NCI-H1105 (cell line): ENCODE measurements around the gene CHD9NB.
A peak's percentile ranks its signal among the peaks of the same experiment; 100 is the strongest.

ENCODE experiments used
- DNase-seq: peaks from one replicate; lab custom pipeline; 2025; lab: John Stamatoyannopoulos, UW

The CHD9NB gene

DNA sequence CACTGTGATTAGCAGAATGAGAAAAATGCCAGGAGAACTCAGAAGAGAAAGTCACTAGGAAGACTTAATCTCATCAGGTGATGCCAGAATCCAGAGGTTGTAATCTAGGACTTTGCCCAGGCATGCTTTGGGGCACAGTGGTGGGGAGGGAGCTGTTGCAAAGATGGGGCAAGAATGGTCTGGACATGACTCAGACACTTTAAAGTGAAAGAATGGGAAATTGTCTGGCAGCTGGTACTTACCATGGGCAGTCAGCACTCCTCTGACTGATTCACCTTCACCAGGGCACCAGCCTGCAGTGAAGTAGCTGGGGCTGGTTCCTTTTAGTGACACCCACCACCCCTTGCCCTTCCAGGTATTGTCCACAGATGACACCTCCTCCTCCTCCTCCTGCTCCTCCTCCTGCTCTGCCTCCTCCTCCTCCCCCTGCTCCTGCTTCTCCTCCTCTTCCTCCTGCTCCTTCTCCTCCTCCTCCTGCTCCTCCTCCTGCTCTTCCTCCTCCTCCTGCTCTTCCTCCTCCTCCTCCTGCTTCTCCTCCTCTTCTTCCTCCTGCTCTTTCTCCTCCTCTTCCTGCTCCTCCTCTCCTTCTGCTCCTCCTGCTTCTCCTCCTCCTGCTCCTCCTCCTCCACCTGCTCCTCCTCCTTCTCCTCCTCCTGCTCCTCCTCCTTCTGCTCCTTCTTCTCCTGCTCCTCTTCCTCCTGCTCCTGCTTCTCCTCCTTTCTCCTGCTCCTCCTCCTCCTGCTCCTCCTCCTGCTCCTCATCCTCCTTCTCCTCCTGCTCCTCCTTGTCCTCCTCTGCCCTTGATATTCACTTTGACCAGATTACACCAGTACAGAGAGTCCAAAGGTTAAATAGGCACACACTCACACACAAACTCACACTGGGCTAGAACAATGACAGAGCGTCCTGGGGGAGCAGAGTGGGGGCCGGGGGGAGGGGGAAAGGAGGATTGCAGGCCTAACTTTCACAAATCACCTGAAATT, at the start of gene CHD9NB:
Gene CHD9NB (minus strand): TSS at position 379 of the 983 bp plus-strand sequence. CDS start 8,739 bp downstream, outside the sequence.
- peak; percentile 11 for DNase-seq

DNA sequence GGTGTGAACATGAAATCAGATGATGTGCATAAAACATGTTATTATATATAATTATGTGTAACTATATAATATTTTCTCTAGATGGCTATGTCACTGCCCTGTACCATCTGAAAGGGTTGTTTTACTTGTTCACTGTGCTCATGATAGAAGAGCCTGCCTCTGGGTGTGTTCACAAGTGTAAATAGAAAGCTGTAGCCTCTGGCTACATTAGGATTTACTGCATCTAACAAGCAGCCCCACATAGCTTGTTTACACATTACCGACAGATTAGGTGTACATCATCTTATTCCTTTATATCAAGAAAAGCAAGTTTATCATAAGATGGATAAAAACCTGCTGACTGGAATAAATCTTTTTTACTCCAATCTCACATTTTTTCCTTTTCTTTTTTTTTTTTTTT, 48.2 kb upstream of the CHD9NB start:
- DNase-seq, result no peak

DNA sequence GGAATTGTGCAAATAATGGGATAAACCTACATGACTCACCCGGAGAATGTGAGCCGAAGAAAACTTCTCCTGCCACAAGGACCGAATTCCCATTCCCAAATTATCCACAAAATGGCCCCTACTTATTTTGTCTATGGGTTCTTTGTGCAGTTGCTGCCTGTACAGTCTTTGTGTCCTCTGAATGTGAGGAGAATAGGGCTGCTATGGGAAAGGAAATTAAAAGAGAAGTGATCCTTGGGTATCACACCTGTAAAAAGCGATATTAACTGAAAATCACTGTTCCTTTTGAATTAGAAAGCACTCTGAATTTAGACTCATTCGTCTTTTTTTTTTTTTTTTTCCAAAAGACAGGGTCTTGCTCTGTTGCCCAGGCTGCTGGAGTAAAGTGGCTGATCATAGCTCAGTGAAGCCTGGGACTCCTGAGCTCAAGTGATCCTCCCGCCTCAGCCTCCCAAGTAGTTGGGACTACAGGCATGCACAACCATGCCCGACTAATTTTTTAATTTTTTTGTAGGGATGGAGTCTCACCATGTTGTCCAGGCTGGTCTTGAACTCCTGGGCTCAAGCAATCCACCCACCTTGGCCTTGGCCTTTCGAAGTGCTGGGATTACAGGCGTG, 47.5 kb upstream of the CHD9NB start:
- no peak for DNase-seq

DNA sequence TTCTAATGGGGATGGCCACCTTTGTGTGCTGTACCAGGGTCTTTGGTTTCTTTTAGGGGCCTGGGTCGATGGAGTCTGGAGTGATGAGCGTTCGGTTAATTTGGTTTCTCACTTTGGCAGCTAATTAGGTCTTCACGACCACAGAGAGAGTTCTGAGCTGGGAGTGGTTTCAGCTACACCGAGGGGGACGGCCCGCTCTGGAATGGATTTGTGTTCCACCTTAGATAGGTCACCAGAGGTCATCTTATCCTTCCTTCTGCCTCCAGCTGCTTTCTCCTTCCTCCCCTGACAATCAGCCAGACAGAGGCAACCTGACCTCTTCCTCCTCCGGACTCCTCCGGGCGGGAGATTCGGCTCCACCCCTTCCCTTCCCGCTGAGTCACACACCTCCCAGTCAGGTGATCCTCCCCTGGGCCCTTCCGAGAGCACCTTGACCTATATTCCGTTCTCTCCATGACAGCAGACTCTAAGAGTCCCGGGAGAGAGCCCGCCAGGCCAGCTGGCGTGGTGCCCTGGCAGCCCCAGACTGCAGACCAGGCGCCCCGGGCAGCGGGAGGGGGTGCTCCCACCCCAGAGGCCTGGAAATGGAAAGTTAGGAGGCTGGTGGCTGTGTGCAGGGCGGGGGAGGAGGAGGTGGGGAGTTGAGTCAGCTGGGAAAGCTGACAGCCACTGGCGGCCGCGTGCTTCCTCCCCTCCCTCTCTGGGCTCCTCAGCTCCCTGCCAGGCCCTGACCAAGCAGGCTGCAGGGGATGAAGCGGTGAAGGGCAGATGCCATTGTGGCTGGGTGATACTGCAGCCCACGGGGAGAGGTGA, 46.8 kb upstream of the CHD9NB start:
- DNase-seq, result peak; percentile 99

DNA sequence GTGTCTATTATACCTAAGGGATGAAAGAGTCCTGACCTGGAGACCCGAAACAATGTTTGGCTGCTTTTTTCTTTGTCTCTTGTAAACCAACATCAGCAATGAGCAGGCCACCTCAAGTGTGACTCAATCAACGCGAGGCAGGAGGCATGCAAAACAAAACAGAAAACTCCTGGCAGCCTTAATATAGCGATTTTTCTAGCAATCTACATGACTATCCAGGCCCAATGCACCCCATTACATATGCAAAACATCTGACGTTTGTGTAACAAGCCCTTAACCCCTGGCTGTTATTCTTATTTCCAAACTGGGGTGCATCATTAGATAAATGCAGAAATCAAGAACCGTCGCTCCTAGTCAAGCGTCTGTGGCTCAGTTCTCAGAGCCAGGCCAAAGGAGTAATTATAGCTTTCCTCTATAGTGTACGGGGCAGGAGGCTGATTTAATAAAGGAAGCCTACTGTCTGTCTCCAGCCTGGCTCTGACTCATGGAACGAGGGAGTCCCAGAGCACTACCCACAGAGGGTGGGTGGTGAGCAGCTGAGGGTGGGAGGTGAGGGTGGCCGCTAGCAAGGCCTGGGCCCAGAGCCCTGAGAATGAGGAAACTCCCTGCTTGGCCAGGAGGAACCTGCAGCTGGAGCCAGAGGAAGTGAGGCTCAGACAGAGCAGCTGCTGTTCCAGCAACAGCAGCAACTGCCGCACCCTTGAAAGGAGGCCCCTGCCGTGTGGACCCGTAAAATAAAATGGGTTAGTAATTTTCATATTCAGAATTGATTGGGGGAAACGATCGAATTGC, 46.0 kb upstream of the CHD9NB start:
- peak; percentile 76 for DNase-seq

DNA sequence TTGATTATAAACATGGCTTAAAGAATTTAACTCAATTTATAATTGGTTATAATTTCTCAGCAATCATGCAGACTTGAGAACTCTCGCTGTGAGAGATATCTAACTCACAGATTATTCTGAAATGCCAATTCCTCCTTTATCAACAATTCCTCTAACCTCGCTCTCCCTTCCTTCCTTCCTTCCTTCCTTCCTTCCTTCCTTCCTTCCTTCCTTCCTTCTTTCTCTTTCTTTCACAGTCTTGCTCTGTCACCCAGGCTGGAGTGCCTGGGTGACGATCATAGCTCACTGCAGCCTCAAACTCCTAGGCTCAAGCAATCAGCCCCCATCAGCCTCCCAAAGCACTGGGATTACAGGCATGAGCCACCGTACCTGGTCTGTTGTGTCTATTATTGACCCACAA, 44.5 kb upstream of the CHD9NB start:
- no peak for DNase-seq

DNA sequence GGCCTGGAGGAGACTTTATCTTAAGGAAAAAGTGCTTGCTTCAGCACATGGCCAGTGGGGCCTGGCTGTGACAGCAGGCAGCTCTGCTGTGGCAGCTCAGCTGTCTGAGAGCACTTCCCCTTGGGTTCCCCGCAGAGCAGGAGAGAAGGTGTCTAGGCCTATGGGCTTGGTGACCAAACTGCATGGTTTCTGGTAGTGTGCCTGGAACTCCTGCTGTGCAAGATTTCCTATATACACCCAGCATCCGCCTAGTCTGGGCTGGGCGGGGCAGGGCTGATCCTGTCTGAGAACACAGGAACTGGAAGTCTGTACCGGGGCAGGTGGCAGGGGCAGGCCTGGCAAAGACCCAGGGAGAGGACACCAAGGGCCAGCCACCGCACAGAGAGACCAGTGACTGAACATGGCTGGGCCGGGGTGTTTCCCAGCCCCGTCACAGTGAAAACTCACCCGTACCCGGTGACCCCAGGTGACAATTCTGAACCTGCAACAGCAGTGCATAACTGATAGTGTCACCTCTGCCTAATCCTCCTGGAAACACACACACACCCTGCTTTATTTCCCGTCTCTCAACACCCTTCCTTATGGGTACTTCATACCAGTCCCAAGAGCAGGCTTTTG, 41.4 kb upstream of the CHD9NB start:
- DNase-seq, result no peak

DNA sequence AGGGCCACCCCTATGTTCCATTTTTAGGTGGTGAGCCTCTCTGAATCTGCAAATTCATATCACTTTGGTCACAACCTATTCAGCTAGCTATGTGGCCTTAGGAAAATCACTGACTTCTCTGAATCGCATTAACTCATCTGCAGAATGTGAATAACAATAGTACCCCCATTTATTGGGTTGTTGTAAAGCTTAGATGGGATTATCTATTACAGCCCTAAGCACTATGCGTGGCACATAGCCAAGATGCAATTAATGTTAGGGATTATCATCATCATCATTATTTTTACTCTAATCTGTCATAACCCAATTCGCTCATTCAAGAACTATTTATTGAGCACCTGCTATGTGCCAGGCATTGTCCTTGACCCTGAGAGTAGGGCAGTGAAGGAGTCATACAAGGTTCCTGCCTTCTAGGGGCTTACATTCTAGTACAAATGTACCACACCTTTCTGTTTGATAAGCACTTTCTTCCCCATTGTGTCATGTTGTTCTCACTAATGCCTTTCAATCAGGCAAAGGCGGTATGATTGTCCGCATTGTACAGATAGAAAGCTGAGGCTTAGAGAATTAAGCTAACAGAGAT, 40.6 kb upstream of the CHD9NB start:
- DNase-seq, result no peak

DNA sequence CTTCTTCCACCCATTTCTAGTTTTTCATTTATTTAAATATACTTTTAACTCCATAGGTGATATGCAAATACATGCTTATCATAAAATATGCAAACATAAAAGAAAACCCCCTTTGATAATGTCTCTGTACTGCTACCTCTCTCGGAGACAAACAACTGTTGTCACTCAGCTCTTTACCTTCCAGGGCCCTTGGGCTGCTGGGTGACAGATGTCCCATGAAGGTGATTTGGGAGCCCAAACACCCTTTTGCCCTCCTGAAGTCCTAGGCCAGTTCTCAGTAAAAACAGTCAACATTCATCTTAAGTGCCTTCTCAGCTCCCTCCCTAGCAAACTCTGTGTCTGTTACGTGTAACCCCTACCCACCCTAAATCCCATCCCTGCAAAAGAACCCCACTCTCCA, 39.6 kb upstream of the CHD9NB start:
- DNase-seq, result no peak

DNA sequence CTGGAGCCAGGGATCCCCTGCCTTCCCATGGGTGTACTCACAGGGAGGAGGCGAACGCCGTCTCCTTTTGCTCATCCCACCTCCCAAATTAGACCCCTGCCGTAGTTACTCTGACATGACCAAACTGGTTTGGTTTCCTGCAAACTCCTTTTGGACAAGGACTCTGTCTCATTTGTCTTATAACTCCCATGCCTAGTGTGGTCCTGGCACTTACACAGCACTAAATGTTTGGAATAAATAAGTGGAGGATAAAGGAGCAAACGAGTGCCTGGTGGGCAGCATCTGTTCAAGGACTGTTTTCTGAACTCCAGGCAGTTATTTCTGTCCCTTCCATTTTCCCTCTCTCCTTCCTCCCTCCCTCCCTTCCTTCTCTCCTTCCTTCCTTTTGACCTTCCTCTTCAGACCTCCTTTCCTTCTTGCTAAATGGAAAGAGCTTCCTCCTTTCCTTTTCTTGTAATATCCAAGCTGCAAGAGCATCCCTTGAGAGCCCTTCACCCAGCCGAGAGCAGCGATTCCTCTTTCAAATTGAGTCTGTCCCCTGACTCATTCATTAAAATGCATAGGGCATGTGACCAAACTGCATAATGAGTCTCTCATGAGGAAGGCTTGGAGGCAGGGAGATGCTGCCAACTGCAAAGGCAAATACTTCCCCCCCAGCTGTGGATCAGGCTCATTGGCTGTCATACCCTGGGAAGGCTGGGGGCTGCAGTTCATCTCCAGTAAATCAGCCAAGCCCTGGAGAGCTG, 38.9 kb upstream of the CHD9NB start:
- peak; percentile 91 for DNase-seq

DNA sequence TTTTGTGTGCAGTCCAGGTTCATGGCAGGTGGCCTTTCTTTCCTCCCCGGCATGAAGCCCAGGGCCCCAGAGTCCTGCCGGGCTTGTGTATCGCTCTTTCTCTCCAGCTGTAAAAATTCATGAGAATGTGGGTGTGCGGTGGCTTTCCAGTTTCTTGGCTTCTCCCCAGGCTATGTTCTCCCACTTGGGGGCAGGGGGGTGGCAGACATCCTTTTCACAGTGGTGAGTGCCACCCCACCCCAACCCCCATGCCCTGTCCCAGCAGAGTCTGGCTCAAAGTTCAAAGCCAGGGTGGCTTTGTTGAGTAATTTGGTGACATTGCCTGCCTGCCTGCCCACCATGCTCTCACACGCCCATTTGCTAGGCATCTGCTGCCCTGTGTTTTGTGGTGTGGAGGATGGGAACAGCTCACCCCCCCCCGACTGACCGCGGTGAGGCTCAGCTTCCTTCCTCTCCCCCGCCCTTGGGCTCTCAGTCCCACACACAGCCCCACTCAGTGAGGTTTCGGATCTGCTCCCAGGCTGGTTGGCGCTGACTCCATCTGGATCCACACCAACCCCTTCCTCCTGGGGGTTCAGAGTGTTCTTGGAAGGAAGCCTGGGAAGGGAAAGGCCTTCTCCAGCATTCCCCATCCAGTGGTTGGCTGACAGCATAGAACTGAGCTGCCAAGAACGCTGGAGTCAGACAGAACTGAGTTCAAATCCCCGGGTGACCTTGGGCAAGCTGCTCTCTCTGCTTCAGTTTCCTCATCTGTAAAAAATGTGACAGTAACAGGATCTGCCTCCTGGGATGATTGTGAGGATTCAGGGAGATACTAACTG, 38.1 kb upstream of the CHD9NB start:
- DNase-seq, result no peak

DNA sequence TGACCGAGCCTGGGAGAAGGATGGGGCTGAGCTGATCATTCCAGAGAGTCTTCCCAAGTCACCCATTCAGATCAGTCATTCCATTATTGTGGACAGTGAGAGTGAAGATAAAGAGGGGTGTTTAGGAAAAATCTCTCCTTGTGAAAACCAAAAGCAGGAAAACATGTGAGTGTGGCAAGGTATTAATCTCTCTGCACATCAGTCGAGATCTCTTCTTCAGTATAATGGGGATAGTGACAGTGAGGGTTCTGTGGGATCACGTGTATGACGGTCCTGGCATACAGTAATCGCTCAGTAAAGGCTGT, 37.5 kb upstream of the CHD9NB start:
- no peak for DNase-seq

DNA sequence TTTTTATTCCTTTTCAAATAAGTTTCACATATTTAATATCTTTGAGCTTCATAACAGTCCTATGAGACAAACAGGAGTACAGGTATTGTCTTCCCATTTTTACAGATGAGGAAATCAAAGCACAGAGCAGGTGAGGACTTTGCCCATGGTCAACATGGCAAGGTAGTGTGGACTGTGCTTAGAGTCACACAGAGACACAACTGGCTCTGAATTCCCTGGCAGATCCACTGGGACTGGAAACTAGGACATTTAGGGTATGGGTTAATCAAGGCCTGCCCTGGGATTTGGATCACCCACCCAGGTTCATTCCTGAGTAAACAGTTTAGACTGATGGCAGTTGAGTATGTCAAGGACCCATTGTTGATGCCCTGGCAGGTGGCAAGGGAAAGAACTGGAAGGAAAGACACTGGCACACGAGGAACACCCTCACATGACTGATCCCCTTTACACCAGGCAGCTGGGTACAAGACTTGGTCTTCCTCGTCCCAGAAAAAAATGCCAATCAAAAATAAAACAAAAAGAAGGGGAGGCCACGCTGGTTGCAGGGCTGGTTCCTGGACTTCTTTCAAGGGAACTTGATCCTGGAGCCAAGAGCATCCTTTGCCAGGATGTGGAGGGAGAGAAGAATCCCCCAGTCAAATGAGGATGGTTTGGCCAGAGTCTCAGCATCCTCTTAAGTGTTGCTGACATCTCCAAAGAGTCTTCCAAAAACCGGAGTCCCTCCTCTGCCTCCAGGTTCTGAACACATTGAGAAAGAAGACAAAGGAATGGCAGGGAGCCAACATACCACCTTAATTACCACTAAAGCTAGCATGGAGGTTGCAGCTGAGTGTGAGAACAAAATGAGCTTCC, 37.0 kb upstream of the CHD9NB start:
- peak; percentile 73 for DNase-seq

DNA sequence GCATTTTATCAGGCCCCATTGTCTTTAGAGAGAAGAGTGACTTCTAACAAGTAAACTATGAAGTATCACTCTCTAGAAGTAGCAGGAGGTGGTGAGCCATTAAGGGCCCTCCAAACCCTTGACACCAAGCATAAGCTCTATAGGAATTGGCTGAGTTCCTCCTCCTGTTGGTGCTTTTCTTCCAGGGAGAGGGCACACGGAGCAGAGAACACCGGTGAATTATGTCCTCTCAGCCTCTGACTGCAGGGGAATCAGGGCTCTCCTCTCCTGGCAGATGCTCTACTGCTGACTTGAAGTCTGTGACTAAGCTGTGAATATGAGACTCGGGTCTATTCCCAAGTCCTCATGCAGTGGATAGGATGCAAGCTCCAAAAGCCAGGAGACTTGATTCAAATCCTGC, 34.4 kb upstream of the CHD9NB start:
- DNase-seq, result no peak

DNA sequence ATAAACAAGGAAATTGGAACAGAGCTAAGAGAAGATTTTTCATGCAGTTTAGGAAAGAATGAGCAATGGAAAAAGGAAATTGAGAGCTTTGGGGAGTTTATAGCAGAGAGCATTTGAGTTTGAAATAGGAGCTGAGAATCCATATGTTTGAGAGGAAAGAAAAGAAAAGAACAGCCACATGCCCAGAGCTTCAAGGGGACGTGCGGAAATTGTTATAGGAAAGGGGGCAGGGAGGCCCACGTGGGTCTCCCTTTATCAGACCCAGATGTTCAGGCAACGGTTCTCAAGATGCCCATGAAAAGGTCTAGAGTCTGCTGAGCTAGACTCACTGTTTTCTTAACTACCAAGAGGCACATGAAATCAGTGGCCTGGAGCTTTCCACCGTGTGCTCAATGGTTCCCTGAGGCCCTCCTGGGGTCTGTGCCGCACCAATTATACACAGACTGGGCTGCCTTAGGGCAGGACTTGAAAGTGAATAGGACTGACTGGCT, 33.3 kb upstream of the CHD9NB start:
- DNase-seq, result no peak

DNA sequence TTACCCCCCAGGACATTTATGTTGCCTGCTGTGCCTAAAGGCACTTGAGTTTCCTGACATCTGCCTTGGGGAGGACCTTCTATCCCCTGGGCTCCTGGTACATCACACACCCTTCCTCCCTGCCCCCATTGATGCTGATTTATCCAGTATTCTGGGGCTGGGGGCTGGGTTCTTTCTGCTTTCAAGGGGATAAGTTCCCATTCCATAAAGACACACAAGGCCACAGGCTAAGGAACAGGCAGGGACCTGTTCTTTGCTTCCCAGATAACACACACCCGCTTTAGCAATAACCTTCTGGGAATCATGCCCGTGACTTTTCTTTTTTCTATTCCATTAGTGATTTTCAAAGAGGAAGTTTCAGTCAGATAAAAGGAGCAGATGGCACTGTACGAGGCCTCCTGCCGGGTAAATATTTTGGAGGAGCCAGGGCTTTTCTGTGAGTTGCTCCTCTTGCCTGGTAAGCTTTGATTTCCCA, 32.7 kb upstream of the CHD9NB start:
- DNase-seq, result peak; percentile 64

DNA sequence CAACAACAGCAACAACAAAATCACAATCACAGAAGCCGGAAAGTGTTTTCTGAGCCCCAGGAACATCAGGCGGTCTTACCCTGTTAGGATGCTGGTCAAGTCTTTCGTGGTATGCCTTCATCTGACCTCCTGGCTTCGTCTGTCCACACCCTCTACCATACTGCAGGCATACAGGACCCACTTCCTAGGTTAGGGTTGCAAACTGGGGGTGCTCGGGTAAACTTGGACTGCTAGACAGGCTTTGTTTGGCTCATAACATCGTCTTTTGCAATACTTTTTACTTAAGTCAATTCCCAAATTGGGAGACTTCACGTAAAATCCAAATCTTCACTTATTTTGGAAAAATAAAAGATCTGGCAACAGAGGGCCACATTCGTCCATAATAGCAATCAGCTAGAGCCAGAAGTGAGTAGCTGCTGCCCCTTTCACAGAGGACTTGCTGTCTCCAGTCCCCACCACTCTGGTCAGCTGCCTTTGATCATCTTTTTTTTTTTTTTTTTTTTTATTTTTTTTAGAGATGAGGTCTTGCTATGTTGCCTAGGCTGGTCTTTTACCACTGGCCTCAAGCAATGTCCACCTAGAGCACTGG, 32.1 kb upstream of the CHD9NB start:
- DNase-seq, result no peak

DNA sequence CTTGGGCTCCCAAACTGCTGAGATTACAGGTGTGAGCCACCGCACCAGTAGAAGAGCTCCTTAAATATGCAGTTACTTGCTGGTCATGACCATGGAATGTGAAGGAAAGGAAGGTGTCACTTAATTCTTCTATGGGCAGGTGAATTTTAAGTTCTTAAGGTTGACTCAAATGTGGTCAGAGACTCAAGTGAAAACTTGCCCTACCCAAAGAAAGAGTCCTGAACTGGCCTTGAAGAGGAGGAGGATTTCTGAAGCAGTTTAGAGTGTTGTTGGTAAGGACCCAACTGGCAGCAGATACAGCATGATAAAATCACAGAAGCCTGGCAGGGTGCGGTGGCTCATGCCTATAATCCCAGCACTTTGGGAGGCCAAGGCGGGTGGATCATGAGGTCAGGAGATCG, 31.4 kb upstream of the CHD9NB start:
- no peak for DNase-seq
